Sigmoid colon (tissue), 7 donors: ENCODE results near the gene CCNL2. TPM values are rescaled to one million over a fixed set of nuclear protein-coding genes. Genes with fewer than 3 reads are reported as not detected.

Source experiments
- DNase-seq: peaks from one replicate; pipeline ENCODE4 v3.0.0-alpha.2; 2019
- H3K27ac ChIP-seq, 4 donors: fragments of 200-600 bp; sonication (generic); one replicate each; pipeline ENCODE4 v1.5.1; 2016 to 2019; ENCODE audit warnings: mild to moderate bottlenecking in 1 of 4
- H3K27me3 ChIP-seq, 3 donors: fragments of 200-600 bp; sonication (generic); one replicate each; pipeline ENCODE4 v1.5.1; 2019; ENCODE audit warnings: mild to moderate bottlenecking in 1 of 3
- H3K36me3 ChIP-seq, 4 donors: fragments of 200-600 bp; sonication (generic); one replicate each; pipeline ENCODE4 v1.5.1; 2016 to 2019
- H3K4me1 ChIP-seq, 4 donors: fragments of 200-600 bp; sonication (generic); one replicate each; pipeline ENCODE4 v1.5.1; 2017 to 2019
- H3K4me3 ChIP-seq, 4 donors: fragments of 200-600 bp; sonication (generic); one replicate each; pipeline ENCODE4 v1.5.1; 2017 to 2019; ENCODE audit warnings: mild to moderate bottlenecking in 2 of 4, moderate library complexity in 1 of 4
- H3K9me3 ChIP-seq, 4 donors: fragments of 200-600 bp in 3 of 4; sonication (generic) in 3 of 4; one replicate each; pipeline versions ENCODE4 v1.5.1 to v1.6.1; 2013 to 2019
- EP300 ChIP-seq, 4 donors: sonication (generic); formaldehyde crosslinking; IDR thresholded peaks; one replicate each; pipeline ENCODE4 v1.6.1; 2017; ENCODE audit warnings: antibody characterized with exemption in 4 of 4
- POLR2A ChIP-seq, 2 donors: fragments of 450-650 bp; IDR thresholded peaks; one replicate each; pipeline ENCODE4 v1.6.1; 2016; ENCODE audit warnings: antibody characterized with exemption in 2 of 2, mild to moderate bottlenecking in 2 of 2, moderate library complexity in 2 of 2
- POLR2AphosphoS5 ChIP-seq, 4 donors: sonication (generic); formaldehyde crosslinking; IDR thresholded peaks; one replicate each; pipeline ENCODE4 v1.6.1; 2017; ENCODE audit warnings: antibody characterized with exemption in 4 of 4
- WGBS, 2 donors: extraction: QIAGEN DNeasy Blood & Tissue Kit; methylation state at CpG; one replicate each; pipeline ENCODE4 v1.1.7; 2013; 5-methylcytosine and 5-hydroxymethylcytosine counted together
- intact Hi-C: fragments of 100-400 bp; cut with DNase I; formaldehyde crosslinking; loops from one replicate; pipeline ENCODE4 v1.15.1; 2023
- polyA plus RNA-seq, 3 donors: library from polyadenylated mRNA; stranded (reverse); fragments of 200-250 nt; gene quantifications; one replicate each; pipeline ENCODE4 v1.2.3, GENCODE V29; 2013
- total RNA-seq, 4 donors: library from RNA; depleted of rRNA; stranded (reverse); fragments of >200 nt; gene quantifications; one replicate each; pipeline ENCODE4 v1.1.0, GENCODE V29; 2016
- TF ChIP-seq, protein P1 (sequence below), 4 experiments: fragments of 450-650 bp in 3 of 4; fragments of 200-600 bp in 1 of 4; IDR thresholded peaks; one replicate each; pipeline ENCODE4 v1.5.1; 2016 to 2019; ENCODE audit warnings: antibody characterized with exemption in 4 of 4, mild to moderate bottlenecking in 3 of 4, moderate library complexity in 2 of 4
- donor health status: healthy with polysubstance abuse.
- donor health status: Bipolar disorder and iron deficiency.
- donor health status: healthy.

Gene CCNL2
- total and polyA plus RNA-seq, 7 donors: 15.0 to 375 (median 139) TPM

DNA sequence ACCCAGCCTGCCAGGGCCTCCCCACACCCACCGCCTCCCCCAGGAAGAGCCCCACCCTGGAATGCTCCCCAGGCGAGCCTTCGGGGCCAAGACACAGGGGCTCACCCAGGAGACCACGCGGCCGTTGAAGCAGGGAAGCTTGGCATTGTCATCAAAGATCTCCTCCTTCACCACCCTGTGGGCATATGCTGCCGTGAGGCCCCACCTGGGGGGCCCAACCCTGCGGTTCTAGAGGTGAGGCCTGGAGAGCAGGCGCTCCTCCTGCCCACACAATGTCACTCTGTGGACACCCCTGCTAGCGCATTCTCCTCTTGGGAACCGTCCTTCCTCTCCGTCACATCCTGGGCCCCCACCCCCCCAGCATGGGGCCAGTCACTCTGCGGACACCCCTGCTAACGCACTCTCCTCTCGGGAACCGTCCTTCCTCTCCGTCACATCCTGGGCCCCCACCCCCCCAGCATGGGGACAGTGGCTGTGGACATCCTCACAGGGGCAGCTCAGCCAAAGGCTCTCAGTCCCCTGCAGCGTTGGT lies 56.5 kb downstream of the CCNL2 start:
- Histone ChIP-seq H3K27ac (no peak overlapping the region), H3K9me3 (no peaks in the 10 kb centered on the region), H3K36me3 (peaks cover 16 to 45% (median 33%) of the 10 kb centered on the region in 4 donors), H3K4me3 (no peak overlapping the region), H3K4me1 (peaks cover 0 to 36% (median 33%) of the 10 kb centered on the region in 4 donors), H3K27me3 (no peaks in the 10 kb centered on the region)
- 89 to 91% methylated on average over 18 of the region's 18 CpGs for WGBS, 2 donors
- no peak for DNase-seq
- intact Hi-C loops: no loop called here
- TF ChIP-seq EP300 (IDR thresholded peaks at IDR 0.05): no peak
- TF ChIP-seq POLR2A (IDR thresholded peaks at IDR 0.05): no peak
- TF ChIP-seq, protein P1, sequence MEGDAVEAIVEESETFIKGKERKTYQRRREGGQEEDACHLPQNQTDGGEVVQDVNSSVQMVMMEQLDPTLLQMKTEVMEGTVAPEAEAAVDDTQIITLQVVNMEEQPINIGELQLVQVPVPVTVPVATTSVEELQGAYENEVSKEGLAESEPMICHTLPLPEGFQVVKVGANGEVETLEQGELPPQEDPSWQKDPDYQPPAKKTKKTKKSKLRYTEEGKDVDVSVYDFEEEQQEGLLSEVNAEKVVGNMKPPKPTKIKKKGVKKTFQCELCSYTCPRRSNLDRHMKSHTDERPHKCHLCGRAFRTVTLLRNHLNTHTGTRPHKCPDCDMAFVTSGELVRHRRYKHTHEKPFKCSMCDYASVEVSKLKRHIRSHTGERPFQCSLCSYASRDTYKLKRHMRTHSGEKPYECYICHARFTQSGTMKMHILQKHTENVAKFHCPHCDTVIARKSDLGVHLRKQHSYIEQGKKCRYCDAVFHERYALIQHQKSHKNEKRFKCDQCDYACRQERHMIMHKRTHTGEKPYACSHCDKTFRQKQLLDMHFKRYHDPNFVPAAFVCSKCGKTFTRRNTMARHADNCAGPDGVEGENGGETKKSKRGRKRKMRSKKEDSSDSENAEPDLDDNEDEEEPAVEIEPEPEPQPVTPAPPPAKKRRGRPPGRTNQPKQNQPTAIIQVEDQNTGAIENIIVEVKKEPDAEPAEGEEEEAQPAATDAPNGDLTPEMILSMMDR (IDR thresholded peaks at IDR 0.05): no peak
- TF ChIP-seq POLR2AphosphoS5 (IDR thresholded peaks at IDR 0.05): no peak

- Histone ChIP-seq H3K9me3 (no peaks in the 10 kb centered on the region), H3K27ac (no peak overlapping the region), H3K4me3 (no peak overlapping the region), H3K36me3 (peaks cover 16 to 50% (median 36%) of the 10 kb centered on the region in 4 donors), H3K4me1 (peaks cover 0 to 31% (median 28%) of the 10 kb centered on the region in 4 donors), H3K27me3 (no peaks in the 10 kb centered on the region)
- WGBS, 2 donors: 96 to 98% methylated on average over 28 of the region's 28 CpGs
- TF ChIP-seq EP300 (IDR thresholded peaks at IDR 0.05) (no peak), POLR2AphosphoS5 (IDR thresholded peaks at IDR 0.05) (no peak), POLR2A (IDR thresholded peaks at IDR 0.05) (no peak)
- TF ChIP-seq, protein P1 (IDR thresholded peaks at IDR 0.05): no peak
- intact Hi-C loops: no loop called here
- DNase-seq: no peak
Measured at GRCh38 chr1:1342061-1342562, 57.0 kb downstream of the CCNL2 start.

- TF ChIP-seq, protein P1 (IDR thresholded peaks at IDR 0.05): no peak
- no peak for TF ChIP-seq EP300 (IDR thresholded peaks at IDR 0.05)
- TF ChIP-seq POLR2AphosphoS5 (IDR thresholded peaks at IDR 0.05): no peak
- TF ChIP-seq POLR2A (IDR thresholded peaks at IDR 0.05): no peak
- no peak for DNase-seq
- no peaks in the 10 kb centered on the region for H3K27me3 ChIP-seq
- intact Hi-C loops: no loop called here
- peaks cover 0 to 26% (median 23%) of the 10 kb centered on the region in 4 donors for H3K4me1 ChIP-seq
- WGBS, 2 donors: 92 to 94% methylated on average over 17 of the region's 17 CpGs
- H3K9me3 ChIP-seq: no peaks in the 10 kb centered on the region
- no peak overlapping the region for H3K27ac ChIP-seq
- H3K36me3 ChIP-seq: peaks cover 16 to 56% (median 37%) of the 10 kb centered on the region in 4 donors
- no peak overlapping the region for H3K4me3 ChIP-seq
Measured at GRCh38 chr1:1341549-1342021, 57.5 kb downstream of the CCNL2 start.

DNA sequence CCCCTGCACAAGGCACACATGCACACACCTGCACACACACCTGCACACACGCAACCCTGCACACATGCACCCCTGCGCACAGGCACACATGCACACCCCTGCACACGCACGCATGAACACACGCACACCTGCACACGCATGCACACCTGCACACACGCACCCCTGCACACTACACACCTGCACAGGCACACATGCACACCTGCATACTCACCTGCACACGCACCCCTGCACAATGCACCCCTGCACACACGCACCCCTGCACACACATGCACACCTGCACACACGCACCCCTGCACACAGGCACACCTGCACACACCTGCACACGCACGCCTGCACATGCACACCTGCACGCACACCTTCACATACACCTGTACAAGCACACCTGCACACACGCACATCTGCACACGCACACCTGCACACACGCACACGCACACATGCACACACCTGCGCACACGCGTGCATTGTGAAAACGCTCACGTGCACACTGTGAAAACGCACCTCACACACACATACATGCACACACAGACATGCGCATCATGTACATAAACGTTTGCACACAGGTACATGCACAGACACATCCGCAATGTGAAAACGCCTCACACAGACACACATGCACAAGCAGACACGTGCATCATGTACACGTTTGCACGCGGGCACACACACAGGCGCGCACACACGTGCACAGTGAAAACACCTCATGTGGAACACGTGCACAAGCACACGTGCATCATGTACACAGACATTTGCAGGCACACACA lies 58.2 kb downstream of the CCNL2 start:
- TF ChIP-seq POLR2A (IDR thresholded peaks at IDR 0.05): no peak
- no peak for TF ChIP-seq POLR2AphosphoS5 (IDR thresholded peaks at IDR 0.05)
- TF ChIP-seq, protein P1 (IDR thresholded peaks at IDR 0.05): no peak
- no peak for TF ChIP-seq EP300 (IDR thresholded peaks at IDR 0.05)
- WGBS, 2 donors: 94% methylated on average over 36 of the region's 36 CpGs
- no peaks in the 10 kb centered on the region for H3K27me3 ChIP-seq
- H3K27ac ChIP-seq: no peak overlapping the region
- H3K36me3 ChIP-seq: peaks cover 16 to 60% (median 37%) of the 10 kb centered on the region in 4 donors
- H3K4me1 ChIP-seq: peaks cover 0 to 20% (median 17%) of the 10 kb centered on the region in 4 donors
- intact Hi-C loops: no loop called here
- DNase-seq: no peak
- H3K4me3 ChIP-seq: no peak overlapping the region
- no peaks in the 10 kb centered on the region for H3K9me3 ChIP-seq
